Neural cell (in vitro differentiated cells): Measurements from ENCODE around the gene CDC40. TPM values are rescaled to one million over a fixed set of nuclear protein-coding genes. Genes with fewer than 3 reads are reported as not detected.
"Not testable (repeated sequence)": the region's sequence is repeated elsewhere in the genome, so short reads cannot be mapped to it uniquely, and the experiment has no call there.

ENCODE experiments used
- H2AFZ ChIP-seq: fragments of 200-600, 300-800 bp; sonication (generic), shearing (Covaris generic); 2 replicates; pipeline ENCODE4 v1.6.0; 2014; ENCODE audit warnings: low read depth, mild to moderate bottlenecking, antibody characterized with exemption, low read length, moderate library complexity
- H3F3A ChIP-seq: fragments of 200-600 bp; shearing (Covaris generic); 2 replicates; pipeline ENCODE4 v1.6.1; 2016; ENCODE audit warnings: mild to moderate bottlenecking, moderate library complexity, mixed read lengths, antibody characterized with exemption, low read length; ENCODE audit not compliant: insufficient read depth, poor library complexity, severe bottlenecking
- H3K27ac ChIP-seq: fragments of 200-600, 300-800 bp; sonication (generic), shearing (Covaris generic); 2 replicates; pipeline ENCODE4 v1.5.1; 2014; ENCODE audit warnings: mild to moderate bottlenecking, low read length, moderate library complexity
- H3K27me3 ChIP-seq: fragments of 300-800, 200-600 bp; sonication (generic), shearing (Covaris generic); 2 replicates; pipeline ENCODE4 v1.6.0; 2014; ENCODE audit warnings: mild to moderate bottlenecking, low read depth, low read length, moderate library complexity; ENCODE audit not compliant: insufficient read depth
- H3K36me3 ChIP-seq: fragments of 300-800, 200-600 bp; sonication (generic), shearing (Covaris generic); 2 replicates; pipeline ENCODE4 v1.5.1; 2014; ENCODE audit warnings: mild to moderate bottlenecking, antibody characterized with exemption, low read length, moderate library complexity; ENCODE audit not compliant: insufficient read depth
- H3K4me2 ChIP-seq: fragments of 300-800, 200-600 bp; sonication (generic), shearing (Covaris generic); 2 replicates; pipeline ENCODE4 v1.6.0; 2014; ENCODE audit warnings: mild to moderate bottlenecking, low read length
- H3K4me3 ChIP-seq: fragments of 300-800, 200-600 bp; sonication (generic), shearing (Covaris generic); 2 replicates; pipeline ENCODE4 v1.5.1; 2014; ENCODE audit warnings: mild to moderate bottlenecking, low read length, moderate library complexity
- H3K79me2 ChIP-seq: fragments of 200-600 bp; shearing (Covaris generic); replicated peaks from 2 replicates; pipeline ENCODE4 v1.6.0; 2014; ENCODE audit warnings: mild to moderate bottlenecking, low read length, moderate library complexity; ENCODE audit not compliant: insufficient read depth
- H3K9ac ChIP-seq: fragments of 300-800, 200-600 bp; sonication (generic), shearing (Covaris generic); 2 replicates; pipeline ENCODE4 v1.6.1; 2016; ENCODE audit warnings: mild to moderate bottlenecking, low read length, mixed read lengths
- H3K9me2 ChIP-seq: fragments of 200-600 bp; shearing (Covaris generic); 2 replicates; pipeline ENCODE4 v1.6.1; 2016; ENCODE audit warnings: mild to moderate bottlenecking, low read length, mixed read lengths; ENCODE audit not compliant: insufficient read depth
- H3K9me3 ChIP-seq: fragments of 200-600, 300-800 bp; sonication (generic), shearing (Covaris generic); 2 replicates; pipeline ENCODE4 v1.6.1; 2016; ENCODE audit warnings: mild to moderate bottlenecking, mixed run types, low read length, moderate library complexity, mixed read lengths
- H4K20me1 ChIP-seq: fragments of 200-600 bp; shearing (Covaris generic); 2 replicates; pipeline ENCODE4 v1.6.1; 2016; ENCODE audit warnings: mild to moderate bottlenecking, mixed run types; ENCODE audit not compliant: insufficient read depth
- CTCF ChIP-seq: fragments of 450-650 bp; IDR thresholded peaks from 2 replicates; pipeline ENCODE4 v1.5.1; 2014; ENCODE audit warnings: antibody characterized with exemption, mild to moderate bottlenecking, moderate library complexity; ENCODE audit not compliant: poor library complexity, severe bottlenecking
- EP300 ChIP-seq: fragments of 450-650 bp; conservative IDR thresholded peaks from 2 replicates; pipeline ENCODE4 v1.6.1; 2014; ENCODE audit warnings: antibody characterized with exemption, mild to moderate bottlenecking, moderate library complexity; ENCODE audit not compliant: poor library complexity, severe bottlenecking
- EZH2 ChIP-seq: fragments of 200-600, 300-800 bp; shearing (Covaris generic), sonication (generic); IDR thresholded peaks from 2 replicates; pipeline ENCODE4 v1.6.1; 2014; ENCODE audit warnings: antibody characterized with exemption, low read length, borderline replicate concordance, mild to moderate bottlenecking; ENCODE audit not compliant: insufficient read depth, poor library complexity, severe bottlenecking
- MXI1 ChIP-seq: fragments of 450-650 bp; conservative IDR thresholded peaks from 2 replicates; pipeline ENCODE4 v1.6.1; 2014; ENCODE audit warnings: antibody characterized with exemption, mild to moderate bottlenecking; ENCODE audit not compliant: poor library complexity, severe bottlenecking
- POLR2AphosphoS5 ChIP-seq: IDR thresholded peaks from 2 replicates; pipeline ENCODE4 v1.6.1; 2012
- RAD21 ChIP-seq: fragments of 450-650 bp; conservative IDR thresholded peaks from 2 replicates; pipeline ENCODE4 v1.6.1; 2014; ENCODE audit warnings: antibody characterized with exemption, mild to moderate bottlenecking, moderate library complexity
- REST ChIP-seq: IDR thresholded peaks from 2 replicates; pipeline ENCODE4 v1.6.1; 2012; ENCODE audit warnings: borderline replicate concordance
- SMC3 ChIP-seq: fragments of 450-650 bp; conservative IDR thresholded peaks from 2 replicates; pipeline ENCODE4 v1.6.1; 2014; ENCODE audit warnings: antibody characterized with exemption, mild to moderate bottlenecking, moderate library complexity; ENCODE audit not compliant: poor library complexity
- TAF1 ChIP-seq: IDR thresholded peaks from 2 replicates; pipeline ENCODE4 v1.6.1; 2012; ENCODE audit warnings: low read depth
- polyA plus RNA-seq: library from polyadenylated mRNA; depleted of rRNA; stranded (reverse); fragments of >200 nt; gene quantifications from 2 replicates; pipeline ENCODE4 v1.2.3, GENCODE V29; 2014

CDC40 gene
- polyA plus RNA-seq, 1 donor from 2014 or later, result 22.9 TPM

GRCh38 chr6:110271732-110272022, 91.5 kb downstream of the CDC40 start:
- no peaks in the 10 kb centered on the region for H3F3A ChIP-seq
- H3K9me2 ChIP-seq, result no peaks in the 10 kb centered on the region
- no peak overlapping the region for H3K9ac ChIP-seq
- H4K20me1 ChIP-seq, result no peaks in the 10 kb centered on the region
- no peaks in the 10 kb centered on the region for H3K36me3 ChIP-seq
- H3K27me3 ChIP-seq, result no peaks in the 10 kb centered on the region
- H3K79me2 ChIP-seq, result no peaks in the 10 kb centered on the region
- TF ChIP-seq MXI1, result no peak
- TF ChIP-seq EP300, result no peak
- TF ChIP-seq SMC3, result no peak
- no peak for TF ChIP-seq POLR2AphosphoS5
- no peak overlapping the region for H2AFZ ChIP-seq
- H3K9me3 ChIP-seq, result no peaks in the 10 kb centered on the region
- no peak overlapping the region for H3K27ac ChIP-seq
- H3K4me2 ChIP-seq, result no peak overlapping the region
- H3K4me3 ChIP-seq, result no peak overlapping the region

- H3K27ac ChIP-seq, H3F3A ChIP-seq, H3K4me2 ChIP-seq, H3K4me3 ChIP-seq, H2AFZ ChIP-seq, H3K36me3 ChIP-seq, H3K79me2 ChIP-seq, H3K9ac ChIP-seq, H3K9me2 ChIP-seq, H3K27me3 ChIP-seq, H3K9me3 ChIP-seq, H4K20me1 ChIP-seq: not testable (repeated sequence)
Observed at GRCh38 chr6:110272781-110273180, 92.6 kb downstream of the CDC40 start.

- Histone ChIP-seq H3K9ac (no peak overlapping the region), H3K27ac (no peak overlapping the region), H3F3A (no peaks in the 10 kb centered on the region), H2AFZ (no peak overlapping the region), H3K9me2 (no peaks in the 10 kb centered on the region), H4K20me1 (no peaks in the 10 kb centered on the region), H3K36me3 (no peaks in the 10 kb centered on the region), H3K9me3 (no peaks in the 10 kb centered on the region), H3K4me3 (no peak overlapping the region), H3K27me3 (no peaks in the 10 kb centered on the region), H3K79me2 (no peaks in the 10 kb centered on the region), H3K4me2 (no peak overlapping the region)
- TF ChIP-seq TAF1 (no peak), REST (no peak), SMC3 (no peak), RAD21 (no peak), POLR2AphosphoS5 (no peak), MXI1 (no peak), EZH2 (no peak), EP300 (no peak), CTCF (no peak)
Observed at GRCh38 chr6:110277100-110277665, 97.0 kb downstream of the CDC40 start.

Other genes with a start within 250 kb of the CDC40 start
- 1.4 and 7.3 TPM in 2 replicates for gene GPR6, start 202.1 kb upstream of the CDC40 start, polyA plus RNA-seq
- gene WASF1, start 757 bp upstream of the CDC40 start, polyA plus RNA-seq, result 76.3 and 89.7 TPM in 2 replicates
- gene METTL24, start 177.9 kb downstream of the CDC40 start, polyA plus RNA-seq, result not detected in 2 replicates
- not detected in 2 replicates for gene DDO, start 235.1 kb downstream of the CDC40 start, polyA plus RNA-seq